IMR-90 (cell line): Measurements from ENCODE around the gene KDM6A. TPM values are rescaled to one million over a fixed set of nuclear protein-coding genes. Genes with fewer than 3 reads are reported as not detected.

ENCODE experiments used
- ATAC-seq: fragments of 200-7000 bp; cut with Tn5 transposase; 2 replicates; pipeline ENCODE4 v1.9.1; 2020; ENCODE audit warnings: low read depth, mild to moderate bottlenecking, moderate library complexity
- BruUV-seq: library from RNA; stranded (reverse); fragments of 400-500 nt; replicated peaks from 2 replicates; lab custom pipeline; 2021; lab: Mats Ljungman, UMichigan
- CTCF ChIA-PET: fragments of 300-600 bp; formaldehyde crosslinking; extraction: SDS; loops from one replicate; lab custom pipeline; 2021; ENCODE audit warnings: antibody characterized with exemption; lab: Yijun Ruan, JAX
- POLR2A ChIA-PET: fragments of 300-600 bp; sonication (Branson Sonifier 250); formaldehyde crosslinking; loops from one replicate; lab custom pipeline; 2022; ENCODE audit warnings: antibody characterized with exemption; ENCODE audit not compliant: unreplicated experiment; lab: Charles Lee
- DNase-seq: peaks from one replicate; pipeline ENCODE4 v3.0.0; 2013
- H2AFZ ChIP-seq: replicated peaks from 2 replicates; pipeline ENCODE3; 2013; ENCODE audit warnings: low read length, mild to moderate bottlenecking; ENCODE audit not compliant: poor library complexity
- H2AK5ac ChIP-seq: 2 replicates; pipeline ENCODE4 v1.6.1; 2013; ENCODE audit warnings: low read depth, low read length, inconsistent platforms
- H2AK9ac ChIP-seq: replicated peaks from 2 replicates; pipeline ENCODE3; 2013; ENCODE audit warnings: mild to moderate bottlenecking, low read depth, low read length, moderate library complexity; ENCODE audit not compliant: poor library complexity
- H2BK120ac ChIP-seq: 2 replicates; pipeline ENCODE4 v1.6.1; 2013; ENCODE audit warnings: low read depth, low read length, inconsistent platforms
- H2BK15ac ChIP-seq: 3 replicates; pipeline ENCODE4 v1.6.1; 2013; ENCODE audit warnings: low read depth, low read length, inconsistent platforms
- H2BK20ac ChIP-seq: 2 replicates; pipeline ENCODE4 v1.6.1; 2013; ENCODE audit warnings: low read depth, mild to moderate bottlenecking, inconsistent platforms, low read length, moderate library complexity
- H2BK5ac ChIP-seq: 2 replicates; pipeline ENCODE4 v1.6.1; 2013; ENCODE audit warnings: mild to moderate bottlenecking, low read depth, low read length, inconsistent platforms; ENCODE audit not compliant: poor library complexity, severe bottlenecking
- H3K14ac ChIP-seq: replicated peaks from 2 replicates; pipeline ENCODE4 v1.6.1; 2013; ENCODE audit warnings: low read depth, low read length, inconsistent platforms
- H3K18ac ChIP-seq: 2 replicates; pipeline ENCODE4 v1.6.1; 2013; ENCODE audit warnings: low read depth, low read length, control low read depth
- H3K23ac ChIP-seq: 2 replicates; pipeline ENCODE4 v1.6.1; 2013; ENCODE audit warnings: low read depth, low read length, inconsistent platforms
- H3K27ac ChIP-seq: 2 replicates; pipeline ENCODE4 v1.5.1; 2013; ENCODE audit warnings: mild to moderate bottlenecking, control low read depth, low read length; ENCODE audit not compliant: insufficient read depth
- H3K27me3 ChIP-seq: 2 replicates; pipeline ENCODE4 v1.6.1; 2013; ENCODE audit warnings: low read length; ENCODE audit not compliant: control insufficient read depth, insufficient read depth
- H3K36me3 ChIP-seq: 2 replicates; pipeline ENCODE4 v1.6.1; 2013; ENCODE audit warnings: low read length, mixed read lengths; ENCODE audit not compliant: control insufficient read depth, insufficient read depth
- H3K4ac ChIP-seq: 2 replicates; pipeline ENCODE4 v1.6.1; 2013; ENCODE audit warnings: low read depth, low read length, inconsistent platforms
- H3K4me1 ChIP-seq: 2 replicates; pipeline ENCODE4 v1.6.1; 2013; ENCODE audit warnings: low read length, mixed read lengths; ENCODE audit not compliant: control insufficient read depth, insufficient read depth
- H3K4me2 ChIP-seq: 2 replicates; pipeline ENCODE4 v1.6.1; 2013; ENCODE audit warnings: low read depth, mild to moderate bottlenecking, control low read depth, low read length, moderate library complexity
- H3K4me3 ChIP-seq: 2 replicates; pipeline ENCODE4 v1.5.1; 2013; ENCODE audit warnings: low read depth, mild to moderate bottlenecking, control low read depth, low read length, moderate library complexity; ENCODE audit not compliant: insufficient read depth
- H3K56ac ChIP-seq: 2 replicates; pipeline ENCODE4 v1.6.1; 2013; ENCODE audit warnings: low read length, inconsistent platforms; ENCODE audit not compliant: insufficient read depth; ENCODE audit errors: extremely low read depth
- H3K79me1 ChIP-seq, 2 experiments: 2 replicates each; pipeline ENCODE4 v1.6.1; 2013; ENCODE audit warnings: low read length in 2 of 2, inconsistent platforms in 1 of 2, low read depth in 1 of 2
- H3K9ac ChIP-seq: 2 replicates; pipeline ENCODE4 v1.6.1; 2013; ENCODE audit warnings: low read depth, low read length, control low read depth
- H3K9me1 ChIP-seq: 2 replicates; pipeline ENCODE4 v1.6.1; 2013; ENCODE audit warnings: low read length, inconsistent platforms; ENCODE audit not compliant: insufficient read depth
- H3K9me3 ChIP-seq: 2 replicates; pipeline ENCODE4 v1.6.1; 2013; ENCODE audit warnings: low read length; ENCODE audit not compliant: control insufficient read depth, insufficient read depth
- H4K20me1 ChIP-seq: 2 replicates; pipeline ENCODE4 v1.6.1; 2013; ENCODE audit warnings: low read length, inconsistent platforms; ENCODE audit not compliant: insufficient read depth
- H4K5ac ChIP-seq: 2 replicates; pipeline ENCODE4 v1.6.1; 2013; ENCODE audit warnings: mild to moderate bottlenecking, low read depth, low read length, control low read depth
- H4K8ac ChIP-seq, 2 experiments: 2 replicates each; pipeline ENCODE4 v1.6.1; 2013; ENCODE audit warnings: low read depth in 2 of 2, low read length in 2 of 2, control low read depth in 1 of 2, inconsistent platforms in 1 of 2
- H4K91ac ChIP-seq: 2 replicates; pipeline ENCODE4 v1.6.1; 2013; ENCODE audit warnings: low read depth, low read length, inconsistent platforms; ENCODE audit not compliant: insufficient read depth
- BHLHE40 ChIP-seq: fragments of 150-350 bp; IDR thresholded peaks from 2 replicates; pipeline ENCODE4 v1.6.1; 2016; ENCODE audit warnings: mild to moderate bottlenecking, low read depth, low read length
- CEBPB ChIP-seq: IDR thresholded peaks from 2 replicates; pipeline ENCODE4 v1.6.1; 2012; ENCODE audit warnings: low read depth, low read length, improper control_type of control experiment
- CHD1 ChIP-seq: IDR thresholded peaks from 2 replicates; pipeline ENCODE4 v1.6.1; 2012; ENCODE audit warnings: low read depth, low read length, improper control_type of control experiment
- ELK1 ChIP-seq: fragments of 150-350 bp; IDR thresholded peaks from 2 replicates; pipeline ENCODE4 v1.6.1; 2016; ENCODE audit warnings: low read depth, mild to moderate bottlenecking, low read length, moderate library complexity, borderline replicate concordance
- FOS ChIP-seq: fragments of 150-350 bp; IDR thresholded peaks from 2 replicates; pipeline ENCODE4 v1.6.1; 2016; ENCODE audit warnings: low read depth, low read length
- MAFK ChIP-seq: IDR thresholded peaks from 2 replicates; pipeline ENCODE4 v1.6.1; 2012; ENCODE audit warnings: low read depth, low read length, improper control_type of control experiment
- MAZ ChIP-seq: IDR thresholded peaks from 2 replicates; pipeline ENCODE4 v1.6.1; 2012; ENCODE audit warnings: low read depth, mild to moderate bottlenecking, low read length, improper control_type of control experiment, moderate library complexity, borderline replicate concordance
- MXI1 ChIP-seq: IDR thresholded peaks from 2 replicates; pipeline ENCODE4 v1.6.1; 2012; ENCODE audit warnings: low read depth, mild to moderate bottlenecking, low read length, moderate library complexity, borderline replicate concordance
- NFE2L2 ChIP-seq: fragments of 150-350 bp; IDR thresholded peaks from 2 replicates; pipeline ENCODE4 v1.6.1; 2016; ENCODE audit warnings: low read depth, mild to moderate bottlenecking, low read length
- POLR2A ChIP-seq: IDR thresholded peaks from 2 replicates; pipeline ENCODE4 v1.6.1; 2012; ENCODE audit warnings: mild to moderate bottlenecking, low read depth, low read length
- RAD21 ChIP-seq: IDR thresholded peaks from 2 replicates; pipeline ENCODE4 v1.6.1; 2012; ENCODE audit warnings: low read length, improper control_type of control experiment
- RCOR1 ChIP-seq: IDR thresholded peaks from 2 replicates; pipeline ENCODE4 v1.6.1; 2012; ENCODE audit warnings: mild to moderate bottlenecking, low read length, improper control_type of control experiment; ENCODE audit not compliant: insufficient replicate concordance
- RFX5 ChIP-seq: IDR thresholded peaks from 2 replicates; pipeline ENCODE4 v1.8.0; 2012; ENCODE audit warnings: low read depth, mild to moderate bottlenecking, low read length, moderate library complexity
- SMC3 ChIP-seq: fragments of 150-350 bp; IDR thresholded peaks from 2 replicates; pipeline ENCODE4 v1.6.1; 2016; ENCODE audit warnings: low read depth, mild to moderate bottlenecking, antibody characterized with exemption, low read length, moderate library complexity
- WGBS, 2 experiments: methylation state at CpG; one replicate each; pipeline versions ENCODE4 v1.1.5 to v1.1.7; 2013; ENCODE audit warnings: missing lambda C conversion rate in 2 of 2; ENCODE audit not compliant: insufficient read length in 1 of 2; ENCODE audit errors: extremely low coverage in 2 of 2; 5-methylcytosine and 5-hydroxymethylcytosine counted together
- dilution Hi-C: fragments of 300-500 bp; cut with HindIII; formaldehyde crosslinking; loops from one replicate; pipeline ENCODE4 v1.14.3; 2018; ENCODE audit warnings: low sequenced_read_pairs; ENCODE audit not compliant: unreplicated experiment
- in situ Hi-C: fragments of 300-500 bp; cut with MboI; formaldehyde crosslinking; loops from 3 replicates; pipeline ENCODE4 v1.14.3; 2019; ENCODE audit warnings: low sequenced_read_pairs, inconsistent platforms, mixed read lengths
- intact Hi-C: fragments of 100-400 bp; cut with micrococcal nuclease; formaldehyde crosslinking; loops from 2 replicates; pipeline ENCODE4 v1.10.0; 2022
- polyA plus RNA-seq, 3 experiments: library from polyadenylated mRNA; depleted of rRNA; stranded (reverse); fragments of >200 nt; gene quantifications; 2 replicates each; pipeline ENCODE4 v1.2.3, GENCODE V29; 2012; ENCODE audit warnings: low replicate concordance in 1 of 3
- total RNA-seq: library from RNA; depleted of rRNA; stranded (reverse); fragments of >200 nt; gene quantifications from 2 replicates; pipeline ENCODE4 v1.2.3, GENCODE V29; 2012
- TF ChIP-seq, protein P1 (sequence below): fragments of 150-350 bp; IDR thresholded peaks from 2 replicates; pipeline ENCODE4 v1.6.1; 2017; ENCODE audit warnings: mild to moderate bottlenecking, antibody characterized with exemption, low read length, low read depth
- TF ChIP-seq, protein P2 (sequence below): conservative IDR thresholded peaks from 2 replicates; pipeline ENCODE4 v1.5.1; 2012; ENCODE audit warnings: mild to moderate bottlenecking, low read depth, low read length, improper control_type of control experiment

The KDM6A gene
- total and polyA plus RNA-seq, 2 of the 4 experiments (the other 2 are of a cell fraction) = 11.7 to 24.9 TPM

GRCh38 chrX:44842550-44843317 lies 30.3 kb upstream of the KDM6A start:
- Histone ChIP-seq H4K5ac (no peak overlapping the region), H3K36me3 (no peaks in the 10 kb centered on the region), H3K4me2 (no peak overlapping the region), H3K27me3 (no peaks in the 10 kb centered on the region; the same call in 1 of the 2 replicates), H3K9me1 (no peaks in the 10 kb centered on the region), H2BK120ac (no peak overlapping the region), H3K4me3 (no peak overlapping the region), H3K79me1 (no peaks in the 10 kb centered on the region), H3K18ac (no peak overlapping the region), H3K23ac (no peak overlapping the region), H4K20me1 (no peaks in the 10 kb centered on the region), H3K9me3 (no peaks in the 10 kb centered on the region), H3K14ac (no peak overlapping the region), H4K8ac (no peak overlapping the region), H3K4ac (no peak overlapping the region), H3K4me1 (no peaks in the 10 kb centered on the region), H2BK5ac (no peak overlapping the region), H3K9ac (no peak overlapping the region), H4K91ac (no peak overlapping the region), H2AK5ac (no peak overlapping the region), H2AK9ac (no peak overlapping the region), H2AFZ (no peak overlapping the region), H2BK15ac (no peak overlapping the region), H3K27ac (no peak overlapping the region), H2BK20ac (no peak overlapping the region), H3K56ac (no peak overlapping the region)
- CTCF ChIA-PET = no interaction called here
- DNase-seq = no peak
- dilution Hi-C loops = no loop called here
- no peak for ATAC-seq
- in situ Hi-C loops = no loop called here
- intact Hi-C loops = no loop called here
- BruUV-seq = no TSS peak
- TF ChIP-seq RFX5 = no peak
- no peak for TF ChIP-seq NFE2L2
- no peak for TF ChIP-seq MAFK
- no peak for TF ChIP-seq MAZ
- no peak for TF ChIP-seq RCOR1
- TF ChIP-seq, protein P1, sequence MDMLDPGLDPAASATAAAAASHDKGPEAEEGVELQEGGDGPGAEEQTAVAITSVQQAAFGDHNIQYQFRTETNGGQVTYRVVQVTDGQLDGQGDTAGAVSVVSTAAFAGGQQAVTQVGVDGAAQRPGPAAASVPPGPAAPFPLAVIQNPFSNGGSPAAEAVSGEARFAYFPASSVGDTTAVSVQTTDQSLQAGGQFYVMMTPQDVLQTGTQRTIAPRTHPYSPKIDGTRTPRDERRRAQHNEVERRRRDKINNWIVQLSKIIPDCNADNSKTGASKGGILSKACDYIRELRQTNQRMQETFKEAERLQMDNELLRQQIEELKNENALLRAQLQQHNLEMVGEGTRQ = no peak
- no peak for TF ChIP-seq ELK1
- no peak for TF ChIP-seq FOS
- TF ChIP-seq SMC3 = no peak
- no peak for TF ChIP-seq CHD1
- TF ChIP-seq, protein P2, sequence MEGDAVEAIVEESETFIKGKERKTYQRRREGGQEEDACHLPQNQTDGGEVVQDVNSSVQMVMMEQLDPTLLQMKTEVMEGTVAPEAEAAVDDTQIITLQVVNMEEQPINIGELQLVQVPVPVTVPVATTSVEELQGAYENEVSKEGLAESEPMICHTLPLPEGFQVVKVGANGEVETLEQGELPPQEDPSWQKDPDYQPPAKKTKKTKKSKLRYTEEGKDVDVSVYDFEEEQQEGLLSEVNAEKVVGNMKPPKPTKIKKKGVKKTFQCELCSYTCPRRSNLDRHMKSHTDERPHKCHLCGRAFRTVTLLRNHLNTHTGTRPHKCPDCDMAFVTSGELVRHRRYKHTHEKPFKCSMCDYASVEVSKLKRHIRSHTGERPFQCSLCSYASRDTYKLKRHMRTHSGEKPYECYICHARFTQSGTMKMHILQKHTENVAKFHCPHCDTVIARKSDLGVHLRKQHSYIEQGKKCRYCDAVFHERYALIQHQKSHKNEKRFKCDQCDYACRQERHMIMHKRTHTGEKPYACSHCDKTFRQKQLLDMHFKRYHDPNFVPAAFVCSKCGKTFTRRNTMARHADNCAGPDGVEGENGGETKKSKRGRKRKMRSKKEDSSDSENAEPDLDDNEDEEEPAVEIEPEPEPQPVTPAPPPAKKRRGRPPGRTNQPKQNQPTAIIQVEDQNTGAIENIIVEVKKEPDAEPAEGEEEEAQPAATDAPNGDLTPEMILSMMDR = no peak
- no peak for TF ChIP-seq MXI1
- TF ChIP-seq POLR2A = no peak
- no peak for TF ChIP-seq BHLHE40
- no peak for TF ChIP-seq RAD21
- no peak for TF ChIP-seq CEBPB
- WGBS, 2 experiments = 88% methylated on average over 3 of the region's 10 CpGs; no CpG with 5 or more reads in 1 of the 2 experiments
- POLR2A ChIA-PET = no interaction called here
